ENCODE results near the gene NAA60. TPM values are rescaled to one million over a fixed set of nuclear protein-coding genes. Genes with fewer than 3 reads are reported as not detected.
A peak's percentile ranks its signal among the peaks of the same experiment; 100 is the strongest.

NAA60 gene
- total RNA-seq, 1 donor from 2014 or later, result 48.9 TPM

GRCh38 chr16:3475604-3476375, 32.3 kb downstream of the NAA60 start:
- H3K4me1 Mint-ChIP-seq, result peaks cover 7% of the 10 kb centered on the region
- H3K4me3 Mint-ChIP-seq, result no peak overlapping the region
- H3K36me3 Mint-ChIP-seq (ENCODE audit: low read depth), result no peaks in the 10 kb centered on the region
- no peaks in the 10 kb centered on the region for H3K9me3 Mint-ChIP-seq
- H3K27me3 Mint-ChIP-seq (ENCODE audit: low read depth), result no peaks in the 10 kb centered on the region
- no peak for DNase-seq (ENCODE audit: low read depth, low spot score)
- no peak for TF ChIP-seq CTCF (conservative IDR thresholded peaks at IDR 0.05)
- no peak overlapping the region for H3K27ac Mint-ChIP-seq (ENCODE audit: unreplicated experiment)

GRCh38 chr16:3476409-3476808, 32.9 kb downstream of the NAA60 start:
- peaks cover 7% of the 10 kb centered on the region for H3K4me1 Mint-ChIP-seq
- H3K36me3 Mint-ChIP-seq (ENCODE audit: low read depth), result no peaks in the 10 kb centered on the region
- no peak for TF ChIP-seq CTCF (conservative IDR thresholded peaks at IDR 0.05)
- no peaks in the 10 kb centered on the region for H3K9me3 Mint-ChIP-seq
- H3K27ac Mint-ChIP-seq (ENCODE audit: unreplicated experiment), result no peak overlapping the region
- no peak overlapping the region for H3K4me3 Mint-ChIP-seq
- no peaks in the 10 kb centered on the region for H3K27me3 Mint-ChIP-seq (ENCODE audit: low read depth)
- DNase-seq (ENCODE audit: low read depth, low spot score), result no peak

- H3K27me3 Mint-ChIP-seq (ENCODE audit: low read depth), result no peaks in the 10 kb centered on the region
- H3K4me1 Mint-ChIP-seq, result peaks cover 7% of the 10 kb centered on the region
- no peak for DNase-seq (ENCODE audit: low read depth, low spot score)
- no peak for TF ChIP-seq CTCF (conservative IDR thresholded peaks at IDR 0.05)
- no peak overlapping the region for H3K4me3 Mint-ChIP-seq
- H3K27ac Mint-ChIP-seq (ENCODE audit: unreplicated experiment), result peak overlapping the region; percentile 78
- peaks cover 5% of the 10 kb centered on the region for H3K36me3 Mint-ChIP-seq (ENCODE audit: low read depth)
- no peaks in the 10 kb centered on the region for H3K9me3 Mint-ChIP-seq
These were observed 34.9 kb downstream of the NAA60 start for GRCh38 chr16:3478242-3478925.

GRCh38 chr16:3479654-3480216, 36.3 kb downstream of the NAA60 start:
- Mint-ChIP-seq H3K4me1 (peaks cover 7% of the 10 kb centered on the region), H3K36me3 (ENCODE audit: low read depth) (peaks cover 5% of the 10 kb centered on the region), H3K27me3 (ENCODE audit: low read depth) (no peaks in the 10 kb centered on the region), H3K9me3 (no peaks in the 10 kb centered on the region), H3K4me3 (no peak overlapping the region), H3K27ac (ENCODE audit: unreplicated experiment) (no peak overlapping the region)
- TF ChIP-seq CTCF (conservative IDR thresholded peaks at IDR 0.05), result no peak
- no peak for DNase-seq (ENCODE audit: low read depth, low spot score)

GRCh38 chr16:3480901-3481695, 37.6 kb downstream of the NAA60 start:
- peaks cover 5% of the 10 kb centered on the region for H3K36me3 Mint-ChIP-seq (ENCODE audit: low read depth)
- TF ChIP-seq CTCF (conservative IDR thresholded peaks at IDR 0.05), result no peak
- H3K4me1 Mint-ChIP-seq, result peaks cover 7% of the 10 kb centered on the region
- no peak overlapping the region for H3K27ac Mint-ChIP-seq (ENCODE audit: unreplicated experiment)
- DNase-seq (ENCODE audit: low read depth, low spot score), result no peak
- H3K27me3 Mint-ChIP-seq (ENCODE audit: low read depth), result no peaks in the 10 kb centered on the region
- H3K4me3 Mint-ChIP-seq, result no peak overlapping the region
- H3K9me3 Mint-ChIP-seq, result no peaks in the 10 kb centered on the region

Data from neural crest cell (in vitro differentiated cells).